Sciatic nerve (tissue), 2 donors: ENCODE data around the gene SF3B1. TPM values are rescaled to one million over a fixed set of nuclear protein-coding genes. Genes with fewer than 3 reads are reported as not detected.
"Not testable (repeated sequence)": the region's sequence is repeated elsewhere in the genome, so short reads cannot be mapped to it uniquely, and the experiment has no call there.

Source experiments
- ATAC-seq: fragments of 200-7000 bp; cut with Tn5 transposase; one replicate; pipeline ENCODE4 v1.9.1; 2020; ENCODE audit warnings: mild to moderate bottlenecking, moderate library complexity
- DNase-seq: peaks from one replicate; pipeline ENCODE4 v3.0.0-alpha.2; 2020; ENCODE audit warnings: low spot score
- intact Hi-C: fragments of 100-400 bp; cut with DNase I; formaldehyde crosslinking; loops from one replicate; pipeline ENCODE4 v1.14.2; 2022
- total RNA-seq: library from RNA; stranded (reverse); fragmentation: NEBNext Ultra II Directional; extraction: Animal tissue kit (Norgen Biotek cat#: 25700); gene quantifications from one replicate; pipeline ENCODE4 v1.2.1, GENCODE V29; 2021
- donor health status: DM: no; HTN: no; CAD: no.
- donor health status: DM: no; HTN: no; CAD: no.

SF3B1 gene, protein sequence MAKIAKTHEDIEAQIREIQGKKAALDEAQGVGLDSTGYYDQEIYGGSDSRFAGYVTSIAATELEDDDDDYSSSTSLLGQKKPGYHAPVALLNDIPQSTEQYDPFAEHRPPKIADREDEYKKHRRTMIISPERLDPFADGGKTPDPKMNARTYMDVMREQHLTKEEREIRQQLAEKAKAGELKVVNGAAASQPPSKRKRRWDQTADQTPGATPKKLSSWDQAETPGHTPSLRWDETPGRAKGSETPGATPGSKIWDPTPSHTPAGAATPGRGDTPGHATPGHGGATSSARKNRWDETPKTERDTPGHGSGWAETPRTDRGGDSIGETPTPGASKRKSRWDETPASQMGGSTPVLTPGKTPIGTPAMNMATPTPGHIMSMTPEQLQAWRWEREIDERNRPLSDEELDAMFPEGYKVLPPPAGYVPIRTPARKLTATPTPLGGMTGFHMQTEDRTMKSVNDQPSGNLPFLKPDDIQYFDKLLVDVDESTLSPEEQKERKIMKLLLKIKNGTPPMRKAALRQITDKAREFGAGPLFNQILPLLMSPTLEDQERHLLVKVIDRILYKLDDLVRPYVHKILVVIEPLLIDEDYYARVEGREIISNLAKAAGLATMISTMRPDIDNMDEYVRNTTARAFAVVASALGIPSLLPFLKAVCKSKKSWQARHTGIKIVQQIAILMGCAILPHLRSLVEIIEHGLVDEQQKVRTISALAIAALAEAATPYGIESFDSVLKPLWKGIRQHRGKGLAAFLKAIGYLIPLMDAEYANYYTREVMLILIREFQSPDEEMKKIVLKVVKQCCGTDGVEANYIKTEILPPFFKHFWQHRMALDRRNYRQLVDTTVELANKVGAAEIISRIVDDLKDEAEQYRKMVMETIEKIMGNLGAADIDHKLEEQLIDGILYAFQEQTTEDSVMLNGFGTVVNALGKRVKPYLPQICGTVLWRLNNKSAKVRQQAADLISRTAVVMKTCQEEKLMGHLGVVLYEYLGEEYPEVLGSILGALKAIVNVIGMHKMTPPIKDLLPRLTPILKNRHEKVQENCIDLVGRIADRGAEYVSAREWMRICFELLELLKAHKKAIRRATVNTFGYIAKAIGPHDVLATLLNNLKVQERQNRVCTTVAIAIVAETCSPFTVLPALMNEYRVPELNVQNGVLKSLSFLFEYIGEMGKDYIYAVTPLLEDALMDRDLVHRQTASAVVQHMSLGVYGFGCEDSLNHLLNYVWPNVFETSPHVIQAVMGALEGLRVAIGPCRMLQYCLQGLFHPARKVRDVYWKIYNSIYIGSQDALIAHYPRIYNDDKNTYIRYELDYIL
- total RNA-seq = 330 TPM

DNA sequence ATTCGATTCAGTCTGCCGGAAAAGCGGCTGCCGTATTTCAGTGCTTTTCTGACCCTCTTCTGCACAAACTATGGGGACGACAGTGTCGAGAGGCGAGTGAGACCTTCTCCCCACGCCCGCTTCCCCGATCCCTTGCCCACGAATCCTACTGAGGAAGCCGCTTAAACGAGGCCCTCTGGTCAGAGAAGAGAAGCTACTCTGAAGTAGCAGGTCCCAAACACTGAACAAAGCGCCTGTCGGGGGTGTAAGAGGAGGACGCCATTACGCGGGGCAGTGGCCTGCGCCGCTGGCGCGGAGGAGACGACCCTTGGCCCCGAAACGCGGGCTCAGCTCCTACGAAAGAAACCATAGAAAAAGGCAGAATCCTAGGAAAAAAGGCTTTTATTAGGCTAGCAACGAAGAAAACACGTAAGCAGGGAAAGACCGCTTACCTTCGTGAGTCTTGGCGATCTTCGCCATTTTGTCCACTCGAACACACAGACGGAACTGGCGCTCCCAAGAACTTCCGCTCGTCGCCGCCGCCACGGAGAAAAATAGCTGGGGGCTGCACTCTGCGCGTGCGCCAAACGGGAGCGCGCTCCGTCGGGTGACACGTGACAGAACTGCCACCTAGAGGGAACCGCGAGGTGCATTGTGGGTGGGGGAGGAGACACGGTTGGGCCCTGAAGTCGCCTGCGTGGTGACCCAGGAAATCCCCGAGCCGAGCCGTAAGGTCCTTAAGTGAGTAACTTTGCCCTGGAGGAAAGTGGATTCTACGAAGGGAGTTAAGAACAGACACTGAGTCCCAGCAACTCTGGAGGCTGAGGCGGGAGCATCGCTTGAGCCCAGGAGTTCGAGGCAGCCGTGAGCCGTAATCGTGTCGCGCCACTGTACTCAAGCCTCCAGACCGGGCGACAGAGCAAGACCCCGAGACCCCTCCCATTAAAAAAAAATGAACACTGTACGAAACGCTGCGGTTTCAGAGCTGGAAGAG lies at the start of gene SF3B1:
Gene SF3B1 (minus strand): TSS at position 488 of the 973 bp plus-strand sequence. CDS start 29 bp downstream, at position 459.
- intact Hi-C loops = no loop called here
- ATAC-seq = peak; percentile 99
- peak; percentile 99 for DNase-seq

DNA sequence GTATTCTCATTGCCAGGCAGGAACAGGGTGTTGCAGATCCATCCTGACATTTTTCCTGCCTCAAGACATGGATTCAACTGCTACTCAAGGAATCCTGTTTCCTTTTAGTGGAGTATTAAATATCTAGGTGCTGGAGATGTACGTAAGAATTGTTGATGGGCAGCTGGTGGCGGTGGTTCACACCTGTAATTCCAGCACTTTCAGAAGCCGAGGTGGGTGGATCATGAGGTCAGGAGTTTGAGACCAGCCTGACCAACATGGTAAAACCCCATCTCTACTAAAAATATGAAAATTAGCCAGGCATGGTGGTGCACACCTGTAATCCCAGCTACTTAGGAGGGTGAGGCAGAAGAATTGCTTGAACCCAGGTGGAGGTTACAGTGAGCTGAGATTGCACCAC lies 49.4 kb upstream of the SF3B1 start:
- intact Hi-C loops, ATAC-seq, DNase-seq: not testable (repeated sequence)

DNA sequence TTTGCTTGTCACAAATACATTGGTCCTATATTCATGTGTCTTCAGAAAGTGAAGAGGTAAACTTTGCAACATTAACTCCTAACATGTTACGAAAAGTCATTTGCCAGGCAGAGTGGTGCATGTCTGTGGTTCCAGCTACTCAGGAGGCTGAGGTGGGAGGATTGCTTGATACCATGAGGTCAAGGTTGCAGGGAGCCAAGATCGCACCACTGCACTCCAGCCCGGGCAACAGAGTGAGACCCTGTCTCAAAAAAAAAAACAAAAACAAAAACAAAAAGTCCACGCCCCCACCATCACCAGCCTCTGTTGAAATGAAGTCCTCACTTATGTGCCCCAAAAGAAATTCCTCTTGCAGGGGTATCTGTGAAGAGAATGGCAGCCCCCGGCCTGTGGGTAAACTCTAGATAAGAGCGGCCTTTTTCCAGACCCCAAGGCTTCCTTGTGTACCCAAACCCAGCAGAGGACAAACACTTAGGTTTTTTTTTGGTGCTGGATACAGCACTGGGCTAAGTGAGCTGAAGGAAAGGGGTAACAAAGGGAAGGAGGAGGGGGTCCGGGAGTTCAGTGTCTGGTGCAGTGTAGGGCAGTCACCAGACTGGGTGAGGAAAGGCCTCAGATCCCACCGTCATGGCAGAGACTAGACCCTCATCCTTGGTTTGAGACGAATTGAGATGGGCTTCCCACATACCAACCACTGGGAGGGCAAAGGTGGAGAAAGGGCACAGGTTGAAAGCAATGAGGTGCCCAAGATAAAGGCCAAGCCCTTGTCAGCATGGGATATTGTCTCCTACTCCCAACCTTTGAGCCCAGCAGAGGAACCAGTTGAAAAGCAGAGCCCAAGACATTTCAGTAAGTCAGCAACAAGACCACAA lies 45.6 kb upstream of the SF3B1 start:
- DNase-seq (no peak), ATAC-seq (no peak)
- intact Hi-C loops = no loop called here

DNA sequence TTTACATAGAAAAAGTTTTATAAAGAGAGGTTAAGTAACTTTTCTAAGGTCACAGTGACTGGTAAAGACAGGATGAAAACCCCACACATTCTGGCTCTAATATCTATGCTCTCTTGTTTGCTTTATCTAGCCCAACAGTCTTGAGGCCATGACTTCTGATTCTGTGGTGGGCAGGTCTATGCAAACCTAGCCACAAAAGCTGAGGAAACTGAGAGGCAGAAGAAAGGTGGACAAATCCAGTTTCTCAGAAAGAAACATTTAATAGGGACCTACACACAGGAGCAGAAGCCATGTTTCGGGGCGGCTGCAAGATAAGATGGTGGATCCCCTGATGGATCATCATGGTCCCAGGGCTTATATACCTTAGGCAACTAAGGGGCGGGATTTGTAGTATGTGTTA lies 43.0 kb upstream of the SF3B1 start:
- intact Hi-C loops = no loop called here

DNA sequence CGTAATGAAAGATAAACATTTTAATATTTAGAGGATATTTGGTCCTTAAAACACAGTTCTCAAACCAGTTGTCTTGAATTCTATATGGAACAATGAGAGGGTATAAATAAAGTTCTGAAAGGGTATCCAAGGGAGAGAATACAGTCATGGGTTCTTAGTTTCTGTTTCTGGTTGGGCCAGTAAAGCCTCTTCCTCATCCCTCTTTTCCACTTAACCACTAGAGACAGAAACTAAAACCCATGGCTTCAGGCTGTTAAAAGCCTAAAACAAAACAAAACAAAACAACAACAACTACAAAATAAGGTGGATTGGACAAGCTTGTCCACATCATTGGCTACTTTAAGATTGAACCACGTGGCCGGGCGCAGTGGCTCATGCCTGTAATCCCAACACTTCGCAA lies 37.3 kb upstream of the SF3B1 start:
- ATAC-seq (no peak), DNase-seq (no peak)
- intact Hi-C loops = no loop called here

More for the DNA sequence above, 43.0 kb upstream of the SF3B1 start:
- no peak for ATAC-seq
- DNase-seq = no peak

DNA sequence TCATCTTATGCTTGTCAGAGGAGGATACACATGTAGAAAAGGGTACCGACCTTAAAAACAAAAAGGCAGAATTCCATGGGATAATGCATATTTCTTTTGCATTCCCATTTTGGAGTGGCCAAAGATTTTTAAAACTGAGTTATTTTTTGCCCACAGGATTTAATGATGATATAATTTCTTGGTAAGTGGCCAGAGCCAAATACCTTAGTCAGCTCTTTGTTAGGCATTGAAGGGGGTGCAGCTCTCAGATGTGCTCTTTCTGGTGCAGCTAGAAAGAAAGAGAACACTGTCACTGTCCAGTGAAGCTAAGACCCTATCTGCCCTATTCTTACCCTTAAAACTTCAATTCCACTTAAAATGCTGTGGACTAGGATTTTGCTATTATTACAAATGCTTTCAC lies 29.3 kb upstream of the SF3B1 start:
- no peak for ATAC-seq
- intact Hi-C loops = no loop called here
- no peak for DNase-seq

DNA sequence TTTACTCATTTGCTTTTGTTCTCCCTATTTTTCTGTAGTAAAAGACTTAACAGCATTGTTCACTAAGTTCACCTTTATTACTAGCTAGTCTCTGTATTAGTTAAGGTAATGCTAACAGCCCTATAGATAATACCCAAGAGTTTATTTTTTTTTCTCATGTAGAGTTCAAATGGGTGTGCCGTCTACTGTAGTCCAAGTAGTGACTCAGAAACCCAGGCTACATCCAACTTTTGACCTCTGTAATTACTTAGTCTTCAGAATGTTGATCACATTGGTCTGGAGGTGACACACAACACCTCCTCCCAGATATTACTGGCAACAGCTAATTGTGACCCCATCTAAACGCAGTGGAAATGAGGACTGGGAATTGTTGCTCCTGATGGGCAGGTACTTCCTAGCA lies 26.2 kb upstream of the SF3B1 start:
- intact Hi-C loops = no loop called here
- no peak for DNase-seq
- ATAC-seq = no peak

DNA sequence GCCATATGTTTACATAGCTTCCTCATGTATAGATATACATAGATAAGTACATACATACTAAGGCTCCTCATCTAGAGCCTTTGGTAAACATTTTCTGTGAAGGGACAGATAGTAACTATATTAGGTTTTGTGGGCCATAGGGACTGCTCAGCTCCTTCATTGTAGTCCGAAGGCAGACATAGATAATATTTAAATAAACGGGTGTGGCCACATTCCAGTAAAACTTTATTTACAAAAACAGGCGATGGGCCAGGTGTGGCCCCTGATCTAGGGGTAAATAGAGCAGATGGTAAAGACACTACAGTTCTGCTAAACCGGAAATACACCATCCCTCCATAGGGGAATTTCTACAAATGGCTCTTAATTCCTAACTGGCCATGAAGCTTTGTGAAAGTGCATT lies 25.8 kb upstream of the SF3B1 start:
- no peak for DNase-seq
- no peak for ATAC-seq
- intact Hi-C loops = no loop called here

DNA sequence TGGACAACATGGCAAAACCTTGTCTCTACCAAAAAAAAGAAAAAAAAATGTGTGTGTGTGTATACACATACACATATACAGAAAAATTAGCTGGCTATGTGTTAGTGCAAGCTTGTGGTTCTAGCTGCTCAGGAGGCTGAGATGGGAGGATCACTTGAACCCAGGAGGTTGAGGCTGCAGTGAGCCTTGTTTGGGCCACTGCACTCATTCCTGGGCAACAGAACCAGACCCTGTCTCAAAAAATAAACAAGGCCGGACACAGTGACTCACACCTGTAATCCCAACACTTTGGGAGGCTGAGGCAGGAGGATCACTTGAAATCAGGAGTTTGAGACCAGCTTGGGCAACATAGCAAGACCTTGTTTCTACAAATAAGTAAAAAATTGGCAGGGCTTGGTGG lies 20.6 kb upstream of the SF3B1 start:
- DNase-seq (no peak), ATAC-seq (no peak)
- intact Hi-C loops = no loop called here

DNA sequence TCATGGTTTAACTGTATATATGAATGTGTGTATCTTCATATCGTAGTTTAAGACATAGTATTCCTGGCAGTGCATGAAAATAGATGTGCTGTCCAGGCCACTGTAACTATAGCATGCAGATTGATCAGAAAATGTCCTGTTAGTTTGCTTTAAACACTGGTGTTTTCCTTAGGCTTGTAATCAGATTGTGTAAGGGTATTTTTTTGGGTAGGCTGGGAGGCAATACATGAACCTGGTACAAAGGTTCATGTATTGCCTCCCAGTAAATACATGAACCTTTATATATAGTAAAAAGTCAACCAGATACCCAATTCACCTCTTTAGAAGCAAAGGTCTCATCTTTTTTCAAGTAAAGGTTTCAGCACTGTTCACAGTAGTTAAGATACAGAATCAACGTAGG lies 20.1 kb upstream of the SF3B1 start:
- intact Hi-C loops = no loop called here
- no peak for ATAC-seq
- no peak for DNase-seq

DNA sequence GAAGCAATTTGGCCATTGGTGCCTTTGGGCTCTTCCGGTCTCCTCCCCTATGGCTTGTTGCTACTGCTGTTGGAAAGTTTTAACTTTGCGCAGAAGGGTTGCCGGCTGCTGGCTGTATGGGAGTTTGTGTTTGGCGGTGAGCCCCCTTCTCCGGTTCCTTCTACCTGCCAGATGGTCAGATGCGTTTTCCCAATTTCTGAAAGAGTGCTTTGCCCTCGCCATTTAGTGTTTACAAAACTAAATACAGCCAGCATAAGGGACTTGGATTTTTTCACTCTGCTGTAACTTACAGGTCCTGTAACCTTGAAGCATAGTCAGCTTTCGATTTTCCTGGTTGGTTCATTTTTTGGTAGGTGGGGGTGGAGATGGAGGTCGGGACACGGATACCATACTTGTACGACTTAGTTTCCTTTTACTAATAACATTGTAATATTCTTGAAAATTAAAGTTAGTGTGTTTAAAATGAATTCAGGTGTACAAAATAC lies 19.1 kb upstream of the SF3B1 start:
- intact Hi-C loops = no loop called here
- DNase-seq (no peak), ATAC-seq (peak; percentile 73)

DNA sequence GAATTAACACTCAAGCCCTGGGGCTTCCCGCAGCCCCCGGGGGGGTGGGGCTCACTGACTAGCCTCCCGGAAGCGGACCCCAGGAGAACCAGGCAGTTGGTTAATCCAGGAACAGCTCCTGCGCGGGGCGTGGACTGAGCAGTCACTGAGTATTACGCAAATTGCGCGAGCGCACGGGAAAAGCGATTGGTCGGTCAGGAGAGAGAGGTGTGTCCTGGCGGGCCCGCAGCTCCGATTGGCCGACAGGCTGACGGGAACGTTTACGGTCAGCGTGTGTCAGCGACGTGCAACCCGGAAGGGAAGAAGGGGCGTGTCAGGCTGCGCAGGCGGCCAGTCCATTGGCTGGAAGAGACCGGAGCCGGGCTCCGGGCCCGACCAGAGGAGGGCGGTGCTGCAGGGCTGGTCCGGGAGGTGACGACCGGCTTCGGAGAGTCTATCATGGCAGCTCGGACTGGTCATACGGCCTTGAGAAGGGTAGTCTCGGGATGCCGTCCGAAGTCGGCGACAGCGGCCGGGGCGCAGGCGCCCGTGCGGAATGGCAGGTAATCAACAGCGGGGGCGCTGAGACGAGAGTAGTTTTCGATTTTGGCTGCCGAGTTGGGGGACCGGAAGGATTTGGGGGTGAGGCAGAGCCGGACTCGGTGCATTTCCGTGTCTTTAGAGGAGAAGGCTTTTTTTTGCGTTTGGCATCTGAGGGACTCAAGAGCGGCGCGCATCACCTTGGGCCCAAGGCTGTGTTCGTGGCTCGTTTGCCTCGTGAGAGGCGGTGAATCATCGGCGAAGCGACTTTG lies 18.5 kb upstream of the SF3B1 start, which contains the start of gene COQ10B:
Gene COQ10B (plus strand): TSS at position 430 of the 791 bp plus-strand sequence. CDS start 9 bp downstream, at position 439.
- intact Hi-C loops = no loop called here
- peak; percentile 99 for DNase-seq
- ATAC-seq = peak; percentile 99

DNA sequence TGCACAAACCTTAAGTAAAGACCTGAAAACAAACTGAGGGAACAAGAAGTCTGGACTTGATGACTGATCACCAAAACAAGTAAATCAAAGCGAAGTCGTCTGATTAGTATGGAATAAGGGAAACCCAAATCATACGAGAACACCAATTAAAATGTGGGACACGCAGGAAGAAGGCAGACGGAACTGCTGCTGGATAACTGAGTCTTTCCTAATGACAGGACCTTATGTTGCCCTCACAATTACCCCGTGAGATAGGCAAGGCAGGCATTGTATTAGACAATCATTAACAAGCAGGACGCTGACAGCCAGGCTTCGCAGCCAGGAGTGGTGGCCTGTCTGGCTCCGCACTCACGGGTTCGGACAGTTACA lies 17.9 kb upstream of the SF3B1 start:
- intact Hi-C loops = no loop called here
- no peak for DNase-seq
- no peak for ATAC-seq

DNA sequence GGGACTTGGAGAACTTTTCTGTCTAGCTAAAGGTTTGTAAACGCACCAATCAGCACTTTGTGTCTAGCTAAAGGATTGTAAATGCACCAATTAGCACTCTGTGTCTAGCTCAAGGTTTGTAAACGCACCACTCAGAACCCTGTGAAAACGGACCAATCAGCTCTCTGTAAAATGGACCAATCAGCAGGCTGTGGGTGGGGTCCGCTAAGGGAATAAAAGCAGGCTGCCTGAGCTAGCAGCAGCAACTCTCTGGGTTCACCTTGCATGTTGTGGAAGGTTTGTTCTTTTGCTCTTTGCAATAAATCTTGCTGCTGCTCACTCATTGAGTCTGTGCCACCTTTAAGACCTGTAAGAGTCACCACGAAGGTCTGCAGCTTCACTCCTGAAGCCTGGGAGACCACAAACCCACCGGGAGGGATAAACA lies 16.1 kb upstream of the SF3B1 start:
- DNase-seq, ATAC-seq, intact Hi-C loops: not testable (repeated sequence)

DNA sequence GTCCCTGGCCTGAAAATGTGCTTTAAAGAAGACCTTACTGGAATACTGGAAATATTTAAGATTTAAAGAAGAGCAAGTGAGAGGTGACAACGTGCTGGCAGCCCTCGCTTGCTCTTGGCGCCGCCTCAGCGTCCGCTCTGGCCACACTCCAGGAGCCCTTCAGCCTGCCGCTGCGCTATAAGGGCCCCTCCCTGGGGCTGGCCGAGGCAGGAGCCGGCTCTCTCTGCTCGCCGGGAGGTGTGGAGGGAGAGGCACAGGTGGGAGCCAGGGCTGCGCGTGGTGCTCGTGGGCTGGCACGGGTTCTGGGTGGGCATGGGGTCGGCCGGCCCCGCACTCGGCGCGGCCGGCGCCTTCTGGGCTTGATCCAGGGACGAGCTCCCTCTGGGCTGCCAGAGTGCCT lies 15.6 kb upstream of the SF3B1 start:
- DNase-seq (no peak), ATAC-seq (no peak)
- intact Hi-C loops = no loop called here

DNA sequence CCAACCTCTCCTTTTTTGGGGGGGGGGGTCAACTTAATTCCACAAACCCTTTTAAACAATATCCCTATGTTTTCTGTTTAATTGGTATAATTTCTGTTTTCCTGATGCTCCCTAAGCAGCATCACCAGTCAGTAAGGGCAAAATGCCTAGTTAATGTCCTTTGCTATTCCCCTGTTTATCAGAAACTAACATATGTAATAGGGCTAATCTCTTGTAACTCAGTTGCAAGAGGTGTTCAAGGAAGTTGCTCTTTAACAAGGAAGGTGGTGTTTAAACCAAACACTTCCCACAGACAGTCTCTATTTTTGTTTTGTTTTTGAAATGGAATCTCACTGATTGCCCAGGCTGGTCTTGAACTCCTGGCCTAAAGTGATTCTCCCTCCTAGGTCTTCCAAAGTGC lies 12.0 kb upstream of the SF3B1 start:
- no peak for ATAC-seq
- intact Hi-C loops = no loop called here

More for the DNA sequence above, 12.0 kb upstream of the SF3B1 start:
- DNase-seq = no peak
